ENCODE measurements around the gene TMEM123.

DNA sequence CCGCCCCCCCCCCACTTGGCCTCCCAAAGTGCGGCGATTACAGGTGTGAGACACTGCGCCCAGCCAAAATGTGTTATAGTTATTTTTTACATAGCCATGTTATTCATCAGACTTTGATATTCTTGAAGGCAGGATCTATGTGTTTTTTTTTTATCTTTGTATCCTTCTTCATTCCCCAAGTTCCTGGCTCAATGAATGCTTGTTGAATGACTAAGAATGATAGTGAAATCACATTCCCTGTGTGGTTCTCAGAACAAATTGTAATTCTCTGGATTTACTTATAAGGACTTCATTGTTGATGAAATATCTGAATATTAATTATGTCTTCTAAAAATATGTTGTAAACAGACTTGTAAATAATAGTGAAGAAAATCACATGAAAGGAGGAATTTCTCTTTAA lies 44.5 kb upstream of the TMEM123 start:
- no peak for TF ChIP-seq POLR2A (IDR thresholded peaks at IDR 0.05; ENCODE audit: low read depth, low read length)
- no peak for TF ChIP-seq POLR2AphosphoS5 (IDR thresholded peaks at IDR 0.05; ENCODE audit: low read depth, low read length)
- no peak for TF ChIP-seq TAF1 (IDR thresholded peaks at IDR 0.05; ENCODE audit: low read depth, low read length)
- no peak for TF ChIP-seq SPI1 (IDR thresholded peaks at IDR 0.05; ENCODE audit: low read depth, low read length)

All from GM12891 (cell line).